ENCODE data around the gene LRMDA. TPM values are rescaled to one million over a fixed set of nuclear protein-coding genes. Genes with fewer than 3 reads are reported as not detected.

Gene LRMDA
- total and polyA plus RNA-seq, 2 of the 4 experiments (the other 2 are of a cell fraction) = 0.07 TPM; not detected in 1

DNA sequence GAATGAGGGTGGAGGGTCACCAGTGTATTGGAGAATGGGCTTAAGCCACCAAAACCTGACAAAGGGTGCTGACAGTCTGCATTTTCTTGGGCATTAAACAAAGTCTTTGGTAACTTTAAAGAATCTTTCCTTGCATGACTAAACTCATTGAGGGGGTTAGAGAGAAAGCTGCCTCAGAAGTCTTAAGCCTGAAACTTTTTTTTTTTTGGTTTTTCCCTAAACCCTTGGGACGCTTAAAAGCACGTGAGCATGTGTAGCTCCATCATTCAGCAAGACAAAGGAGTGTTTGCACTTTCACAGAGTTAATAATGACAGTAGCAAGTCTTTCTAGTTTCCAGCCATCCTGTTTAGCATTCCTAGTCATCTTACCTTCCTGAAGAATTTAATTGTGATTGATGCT, 110.7 kb downstream of the LRMDA start:
- no TSS peak for BruUV-seq (replicated peaks)
- dilution Hi-C loops (cut with HindIII; ENCODE audit: low sequenced_read_pairs, unreplicated experiment) (no loop called here), in situ Hi-C loops (cut with MboI; ENCODE audit: low sequenced_read_pairs) (no loop called here), intact Hi-C loops (cut with micrococcal nuclease) (no loop called here)
- Histone ChIP-seq H3K14ac (replicated peaks; ENCODE audit: low read depth, low read length) (no peak overlapping the region), H3K4me3 (ENCODE audit: insufficient read depth, low read depth, low read length) (no peak overlapping the region), H4K5ac (ENCODE audit: low read depth, low read length) (no peak overlapping the region), H3K27ac (ENCODE audit: insufficient read depth, low read length) (no peak overlapping the region), H4K91ac (ENCODE audit: insufficient read depth, low read depth, low read length) (no peak overlapping the region), H3K4me1 (ENCODE audit: control insufficient read depth, insufficient read depth, low read length) (peaks cover 2% of the 10 kb centered on the region; the same call in 1 of the 2 replicates), H2AFZ (replicated peaks; ENCODE audit: low read length, poor library complexity) (no peak overlapping the region), H3K27me3 (ENCODE audit: control insufficient read depth, insufficient read depth, low read length) (peaks cover 10% of the 10 kb centered on the region), H3K79me1 (ENCODE audit: low read depth in 1 of 2, low read length in 2 of 2) (no peaks in the 10 kb centered on the region), H2BK5ac (ENCODE audit: low read depth, low read length, poor library complexity, severe bottlenecking) (no peak overlapping the region), H2BK20ac (ENCODE audit: low read depth, low read length) (no peak overlapping the region), H2AK9ac (replicated peaks; ENCODE audit: low read depth, low read length, poor library complexity) (no peak overlapping the region), H4K20me1 (ENCODE audit: insufficient read depth, low read length) (no peaks in the 10 kb centered on the region), H2BK120ac (ENCODE audit: low read depth, low read length) (no peak overlapping the region), H3K23ac (ENCODE audit: low read depth, low read length) (no peak overlapping the region), H3K4me2 (ENCODE audit: low read depth, low read length) (no peak overlapping the region), H3K9ac (ENCODE audit: low read depth, low read length) (no peak overlapping the region), H4K8ac (ENCODE audit: low read depth in 2 of 2, low read length in 2 of 2) (no peak overlapping the region), H3K56ac (ENCODE audit: extremely low read depth, insufficient read depth, low read length) (no peak overlapping the region), H3K9me1 (ENCODE audit: insufficient read depth, low read length) (no peaks in the 10 kb centered on the region; the same call in 1 of the 2 replicates), H3K9me3 (ENCODE audit: control insufficient read depth, insufficient read depth, low read length) (no peaks in the 10 kb centered on the region), H3K4ac (ENCODE audit: low read depth, low read length) (no peak overlapping the region), H2BK15ac (ENCODE audit: low read depth, low read length) (no peak overlapping the region), H3K18ac (ENCODE audit: low read depth, low read length) (no peak overlapping the region), H2AK5ac (ENCODE audit: low read depth, low read length) (no peak overlapping the region), H3K36me3 (ENCODE audit: control insufficient read depth, insufficient read depth, low read length) (no peaks in the 10 kb centered on the region)
- TF ChIP-seq MAFK (IDR thresholded peaks at IDR 0.05; ENCODE audit: low read depth, low read length) (no peak), CHD1 (IDR thresholded peaks at IDR 0.05; ENCODE audit: low read depth, low read length) (no peak), SMC3 (IDR thresholded peaks at IDR 0.05; ENCODE audit: low read depth, low read length) (no peak), MAZ (IDR thresholded peaks at IDR 0.05; ENCODE audit: borderline replicate concordance, low read depth, low read length) (no peak), NFE2L2 (IDR thresholded peaks at IDR 0.05; ENCODE audit: low read depth, low read length) (no peak), RFX5 (IDR thresholded peaks at IDR 0.05; ENCODE audit: low read depth, low read length) (no peak), RCOR1 (IDR thresholded peaks at IDR 0.05; ENCODE audit: insufficient replicate concordance, low read length) (no peak), BHLHE40 (IDR thresholded peaks at IDR 0.05; ENCODE audit: low read depth, low read length) (no peak), RAD21 (IDR thresholded peaks at IDR 0.05; ENCODE audit: low read length) (no peak), FOS (IDR thresholded peaks at IDR 0.05; ENCODE audit: low read depth, low read length) (no peak), MXI1 (IDR thresholded peaks at IDR 0.05; ENCODE audit: borderline replicate concordance, low read depth, low read length) (no peak), POLR2A (IDR thresholded peaks at IDR 0.05; ENCODE audit: low read depth, low read length) (no peak), CEBPB (IDR thresholded peaks at IDR 0.05; ENCODE audit: low read depth, low read length) (no peak)
- TF ChIP-seq, protein P1, sequence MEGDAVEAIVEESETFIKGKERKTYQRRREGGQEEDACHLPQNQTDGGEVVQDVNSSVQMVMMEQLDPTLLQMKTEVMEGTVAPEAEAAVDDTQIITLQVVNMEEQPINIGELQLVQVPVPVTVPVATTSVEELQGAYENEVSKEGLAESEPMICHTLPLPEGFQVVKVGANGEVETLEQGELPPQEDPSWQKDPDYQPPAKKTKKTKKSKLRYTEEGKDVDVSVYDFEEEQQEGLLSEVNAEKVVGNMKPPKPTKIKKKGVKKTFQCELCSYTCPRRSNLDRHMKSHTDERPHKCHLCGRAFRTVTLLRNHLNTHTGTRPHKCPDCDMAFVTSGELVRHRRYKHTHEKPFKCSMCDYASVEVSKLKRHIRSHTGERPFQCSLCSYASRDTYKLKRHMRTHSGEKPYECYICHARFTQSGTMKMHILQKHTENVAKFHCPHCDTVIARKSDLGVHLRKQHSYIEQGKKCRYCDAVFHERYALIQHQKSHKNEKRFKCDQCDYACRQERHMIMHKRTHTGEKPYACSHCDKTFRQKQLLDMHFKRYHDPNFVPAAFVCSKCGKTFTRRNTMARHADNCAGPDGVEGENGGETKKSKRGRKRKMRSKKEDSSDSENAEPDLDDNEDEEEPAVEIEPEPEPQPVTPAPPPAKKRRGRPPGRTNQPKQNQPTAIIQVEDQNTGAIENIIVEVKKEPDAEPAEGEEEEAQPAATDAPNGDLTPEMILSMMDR (conservative IDR thresholded peaks at IDR 0.05; ENCODE audit: low read depth, low read length) = no peak
- TF ChIP-seq, protein P2, sequence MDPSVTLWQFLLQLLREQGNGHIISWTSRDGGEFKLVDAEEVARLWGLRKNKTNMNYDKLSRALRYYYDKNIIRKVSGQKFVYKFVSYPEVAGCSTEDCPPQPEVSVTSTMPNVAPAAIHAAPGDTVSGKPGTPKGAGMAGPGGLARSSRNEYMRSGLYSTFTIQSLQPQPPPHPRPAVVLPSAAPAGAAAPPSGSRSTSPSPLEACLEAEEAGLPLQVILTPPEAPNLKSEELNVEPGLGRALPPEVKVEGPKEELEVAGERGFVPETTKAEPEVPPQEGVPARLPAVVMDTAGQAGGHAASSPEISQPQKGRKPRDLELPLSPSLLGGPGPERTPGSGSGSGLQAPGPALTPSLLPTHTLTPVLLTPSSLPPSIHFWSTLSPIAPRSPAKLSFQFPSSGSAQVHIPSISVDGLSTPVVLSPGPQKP (IDR thresholded peaks at IDR 0.05; ENCODE audit: borderline replicate concordance, low read depth, low read length) = no peak
- TF ChIP-seq, protein P3, sequence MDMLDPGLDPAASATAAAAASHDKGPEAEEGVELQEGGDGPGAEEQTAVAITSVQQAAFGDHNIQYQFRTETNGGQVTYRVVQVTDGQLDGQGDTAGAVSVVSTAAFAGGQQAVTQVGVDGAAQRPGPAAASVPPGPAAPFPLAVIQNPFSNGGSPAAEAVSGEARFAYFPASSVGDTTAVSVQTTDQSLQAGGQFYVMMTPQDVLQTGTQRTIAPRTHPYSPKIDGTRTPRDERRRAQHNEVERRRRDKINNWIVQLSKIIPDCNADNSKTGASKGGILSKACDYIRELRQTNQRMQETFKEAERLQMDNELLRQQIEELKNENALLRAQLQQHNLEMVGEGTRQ (IDR thresholded peaks at IDR 0.05; ENCODE audit: low read depth, low read length) = no peak
- no peak for ATAC-seq (ENCODE audit: low read depth)
- CTCF ChIA-PET = no interaction called here
- no peak for DNase-seq
- POLR2A ChIA-PET (ENCODE audit: unreplicated experiment) = no interaction called here
- WGBS, 2 experiments (ENCODE audit: extremely low coverage in 2 of 2, insufficient read length in 1 of 2) = no CpG with 5 or more reads among the region's 2 CpGs

All from IMR-90 (cell line).